HCT116 (cell line): ENCODE results near the gene TSTD2.

Experiments
- CEBPB ChIP-seq: IDR thresholded peaks from 2 replicates; pipeline ENCODE4 v1.6.1; 2012; ENCODE audit warnings: low read depth
- MAX ChIP-seq: IDR thresholded peaks from 2 replicates; pipeline ENCODE4 v1.6.1; 2012
- YY1 ChIP-seq: IDR thresholded peaks from 2 replicates; pipeline ENCODE4 v1.6.1; 2011; ENCODE audit warnings: low read length, low read depth, moderate library complexity, mild to moderate bottlenecking; ENCODE audit not compliant: insufficient replicate concordance; ENCODE audit errors: extremely low read depth

- TF ChIP-seq YY1 (no peak), CEBPB (no peak), MAX (no peak)
These were observed 57.4 kb downstream of the TSTD2 start for GRCh38 chr9:97575673-97576200.
